ENCODE measurements around the gene TRAPPC12. TPM values are rescaled to one million over a fixed set of nuclear protein-coding genes. Genes with fewer than 3 reads are reported as not detected.

The TRAPPC12 gene
- total RNA-seq, 1 experiment from 2014 or later, result 72.8 TPM

GRCh38 chr2:3466966-3467365 is 87.5 kb downstream of the TRAPPC12 start (continued):
- no peak for TF ChIP-seq E2F1 (CRISPR knock-in tag; IDR thresholded peaks at IDR 0.05)
- no peak for TF ChIP-seq E2F5 (CRISPR knock-in tag; IDR thresholded peaks at IDR 0.05)
- no peak for TF ChIP-seq SOX15 (CRISPR knock-in tag; IDR thresholded peaks at IDR 0.05)
- no peak for TF ChIP-seq KAT7 (CRISPR knock-in tag; IDR thresholded peaks at IDR 0.05; ENCODE audit: borderline replicate concordance)
- TF ChIP-seq ZNF425 (CRISPR knock-in tag; conservative IDR thresholded peaks at IDR 0.05), result no peak
- TF ChIP-seq TCF7 (CRISPR knock-in tag; IDR thresholded peaks at IDR 0.05; ENCODE audit: low read depth), result no peak
- TF ChIP-seq ERG (CRISPR knock-in tag; IDR thresholded peaks at IDR 0.05), result no peak
- no peak for TF ChIP-seq ATF2 (CRISPR knock-in tag; IDR thresholded peaks at IDR 0.05; ENCODE audit: borderline replicate concordance, low read depth)
- TF ChIP-seq TEAD1 (CRISPR knock-in tag; IDR thresholded peaks at IDR 0.05), result no peak
- TF ChIP-seq CREM (CRISPR knock-in tag; IDR thresholded peaks at IDR 0.05), result no peak

- no peak for ATAC-seq
- Mint-ChIP-seq H3K9me3 (no peaks in the 10 kb centered on the region), H3K27me3 (ENCODE audit: low read depth) (no peaks in the 10 kb centered on the region; the same call in 1 of the 2 replicates), H3K36me3 (peaks cover 17% of the 10 kb centered on the region), H3K4me1 (peaks cover 16% of the 10 kb centered on the region), H3K4me3 (no peak overlapping the region), H3K27ac (no peak overlapping the region)
- TF ChIP-seq ATF3 (CRISPR knock-in tag; conservative IDR thresholded peaks at IDR 0.05) (no peak), RORB (CRISPR knock-in tag; IDR thresholded peaks at IDR 0.05) (no peak), MYBL2 (CRISPR knock-in tag; IDR thresholded peaks at IDR 0.05) (no peak), ELF4 (CRISPR knock-in tag; IDR thresholded peaks at IDR 0.05; ENCODE audit: low read depth) (no peak), TP53 (CRISPR knock-in tag; IDR thresholded peaks at IDR 0.05) (no peak), CREB1 (CRISPR knock-in tag; IDR thresholded peaks at IDR 0.05) (no peak), JAZF1 (CRISPR knock-in tag; IDR thresholded peaks at IDR 0.05) (no peak), FOXK1 (CRISPR knock-in tag; IDR thresholded peaks at IDR 0.05) (no peak), IRF1 (CRISPR knock-in tag; IDR thresholded peaks at IDR 0.05) (no peak), ATF1 (CRISPR knock-in tag; IDR thresholded peaks at IDR 0.05) (no peak), ZNF671 (CRISPR knock-in tag; IDR thresholded peaks at IDR 0.05) (no peak), ZNF281 (CRISPR knock-in tag; IDR thresholded peaks at IDR 0.05) (no peak), KAT7 (CRISPR knock-in tag; IDR thresholded peaks at IDR 0.05; ENCODE audit: borderline replicate concordance) (no peak)
- ChIA-PET CTCF (no interaction called here), POLR2A (no interaction called here)
- no peak for DNase-seq (ENCODE audit: low spot score)
These were observed 88.2 kb downstream of the TRAPPC12 start for GRCh38 chr2:3467654-3468053.
